Measurements from ENCODE around the gene CAD. TPM values are rescaled to one million over a fixed set of nuclear protein-coding genes. Genes with fewer than 3 reads are reported as not detected.

The CAD gene
- total RNA-seq, 1 experiment from 2014 or later: 130 TPM

GRCh38 chr2:27223416-27223815 is 6.2 kb downstream of the CAD start:
- Histone ChIP-seq H3K56ac (ENCODE audit: insufficient read length, low read depth, low read length) (no peak overlapping the region), H3K14ac (ENCODE audit: insufficient read depth, low read length) (no peak overlapping the region), H3T11ph (ENCODE audit: low read length) (no peak overlapping the region), H2BK120ac (ENCODE audit: low read depth, low read length, poor library complexity, severe bottlenecking) (no peak overlapping the region), H3K23me2 (ENCODE audit: insufficient read length, low read depth, low read length, poor library complexity, severe bottlenecking) (no peaks in the 10 kb centered on the region), H2BK20ac (ENCODE audit: low read depth, low read length, poor library complexity, severe bottlenecking) (no peak overlapping the region), H3K9ac (ENCODE audit: extremely low read depth, insufficient read length, low read length) (no peak overlapping the region), H3K79me1 (ENCODE audit: insufficient read depth, low read depth, low read length, poor library complexity, severe bottlenecking) (no peaks in the 10 kb centered on the region), H3K27me3 (ENCODE audit: insufficient read depth, low read length) (no peaks in the 10 kb centered on the region), H4K5ac (ENCODE audit: insufficient read length, low read depth, low read length) (no peak overlapping the region), H3K27ac (ENCODE audit: insufficient read length, low read depth, low read length) (no peak overlapping the region), H2BK15ac (ENCODE audit: low read depth, low read length) (no peak overlapping the region), H3K79me2 (ENCODE audit: insufficient read depth, low read length) (peaks cover 5% of the 10 kb centered on the region; the same call in 1 of the 2 replicates), H4K91ac (ENCODE audit: insufficient read length, low read depth, low read length) (no peak overlapping the region), H2AFZ (ENCODE audit: low read length) (no peak overlapping the region), H4K8ac (replicated peaks; ENCODE audit: insufficient read length, low read depth, low read length) (no peak overlapping the region), H4K20me1 (ENCODE audit: control insufficient read depth, insufficient read depth, insufficient read length) (no peaks in the 10 kb centered on the region), H3K4ac (ENCODE audit: low read depth, low read length) (no peak overlapping the region), H2BK5ac (ENCODE audit: insufficient read length, low read length) (no peak overlapping the region), H3K4me1 (ENCODE audit: insufficient read depth, low read length) (peaks cover under 1% of the 10 kb centered on the region; the same call in 1 of the 2 replicates), H3K18ac (ENCODE audit: insufficient read length, low read depth, low read length) (no peak overlapping the region), H3K4me2 (ENCODE audit: insufficient read depth, insufficient read length, low read length) (no peak overlapping the region), H2AK5ac (ENCODE audit: insufficient read length, low read length) (no peak overlapping the region), H2BK12ac (ENCODE audit: insufficient read length, low read depth, low read length) (no peak overlapping the region), H3K9me3 (ENCODE audit: control insufficient read depth, low read depth, low read length) (no peaks in the 10 kb centered on the region), H3K23ac (ENCODE audit: insufficient read length, low read depth, low read length) (no peak overlapping the region)
- H3K36me3 Mint-ChIP-seq (ENCODE audit: insufficient read depth in 1 of 3, low read depth in 3 of 3): peaks cover 70 to 95% (median 95%) of the 10 kb centered on the region in 3 experiments
- H3K9me3 Mint-ChIP-seq: no peaks in the 10 kb centered on the region
- WGBS (ENCODE audit: extremely low coverage, insufficient read length, low lambda C conversion rate): no CpG with 5 or more reads among the region's 6 CpGs
- peaks cover 6 to 7% of the 10 kb centered on the region in 2 experiments; a peak in 3 of 4 replicates for H3K4me1 Mint-ChIP-seq
- H3K4me3 Mint-ChIP-seq: no peak overlapping the region
- no peak for DNase-seq
- no peak overlapping the region; a peak in 1 of 7 replicates for H3K27ac Mint-ChIP-seq
- no peaks in the 10 kb centered on the region for H3K27me3 Mint-ChIP-seq (ENCODE audit: low read depth)
- TF ChIP-seq CTCF (conservative IDR thresholded peaks at IDR 0.05): no peak

Data from H9 (cell line).